MM.1S (cell line): ENCODE results near the gene NXF1.

ENCODE experiments used
- DNase-seq: peaks from one replicate; pipeline ENCODE4 v3.0.0-alpha.2; 2015
- H2AFZ ChIP-seq: fragments of 300-600 bp; sonication (generic); 2 replicates; pipeline ENCODE4 v1.6.0; 2016; ENCODE audit warnings: antibody characterized with exemption, low read length
- H3F3A ChIP-seq: fragments of 300-600 bp; sonication (generic); 2 replicates; pipeline ENCODE4 v1.6.1; 2016; ENCODE audit warnings: mild to moderate bottlenecking, antibody characterized with exemption, low read length, moderate library complexity, mixed read lengths; ENCODE audit not compliant: insufficient read depth
- H3K27ac ChIP-seq: fragments of 300-600 bp; sonication (generic); 2 replicates; pipeline ENCODE4 v1.5.1; 2016; ENCODE audit warnings: mild to moderate bottlenecking, low read length
- H3K27me3 ChIP-seq: fragments of 300-600 bp; sonication (generic); replicated peaks from 2 replicates; pipeline ENCODE4 v1.6.0; 2016; ENCODE audit warnings: low read length; ENCODE audit not compliant: insufficient read depth
- H3K36me3 ChIP-seq: fragments of 300-600 bp; sonication (generic); replicated peaks from 2 replicates; pipeline ENCODE4 v1.6.1; 2016; ENCODE audit warnings: mild to moderate bottlenecking, low read length, mixed read lengths; ENCODE audit not compliant: insufficient read depth
- H3K4me1 ChIP-seq: fragments of 300-600 bp; sonication (generic); 2 replicates; pipeline ENCODE4 v1.6.1; 2016; ENCODE audit warnings: low read length, mixed read lengths
- H3K4me2 ChIP-seq: fragments of 300-600 bp; sonication (generic); 2 replicates; pipeline ENCODE4 v1.6.0; 2016; ENCODE audit warnings: low read depth, low read length
- H3K4me3 ChIP-seq: fragments of 300-600 bp; sonication (generic); 2 replicates; pipeline ENCODE4 v1.5.1; 2016; ENCODE audit warnings: low read length, mixed read lengths
- H3K79me2 ChIP-seq: fragments of 300-600 bp; sonication (generic); 2 replicates; pipeline ENCODE4 v1.6.1; 2016; ENCODE audit warnings: mixed run types, low read length, mixed read lengths
- H3K9ac ChIP-seq: fragments of 300-600 bp; sonication (generic); 2 replicates; pipeline ENCODE4 v1.6.1; 2016; ENCODE audit warnings: low read length, mixed read lengths
- H3K9me2 ChIP-seq: fragments of 300-600 bp; sonication (generic); replicated peaks from 2 replicates; pipeline ENCODE4 v1.6.1; 2016; ENCODE audit warnings: mild to moderate bottlenecking, low read length, mixed read lengths; ENCODE audit not compliant: insufficient read depth
- H3K9me3 ChIP-seq: fragments of 300-600 bp; sonication (generic); replicated peaks from 2 replicates; pipeline ENCODE4 v1.6.1; 2016; ENCODE audit warnings: mild to moderate bottlenecking, low read length, mixed read lengths; ENCODE audit not compliant: insufficient read depth
- H4K20me1 ChIP-seq: fragments of 300-600 bp; sonication (generic); 2 replicates; pipeline ENCODE4 v1.6.1; 2016; ENCODE audit warnings: mild to moderate bottlenecking, low read length, moderate library complexity, mixed read lengths; ENCODE audit not compliant: insufficient read depth
- CTCF ChIP-seq: fragments of 300-600 bp; sonication (generic); IDR thresholded peaks from 2 replicates; pipeline ENCODE4 v1.5.1; 2016; ENCODE audit warnings: antibody characterized with exemption, low read length, mixed read lengths
- EZH2 ChIP-seq: fragments of 300-600 bp; sonication (generic); optimal IDR thresholded peaks from 2 replicates; pipeline ENCODE3; 2017; ENCODE audit warnings: low read depth, mild to moderate bottlenecking, antibody characterized with exemption, low read length, mixed read lengths
- EZH2phosphoT487 ChIP-seq: fragments of 300-600 bp; sonication (generic); IDR thresholded peaks from 2 replicates; pipeline ENCODE4 v1.6.1; 2018; ENCODE audit warnings: antibody characterized with exemption, low read length

NXF1 gene

GRCh38 chr11:62810748-62811147 lies 5.5 kb upstream of the NXF1 start:
- H3K9ac ChIP-seq = no peak overlapping the region
- H3F3A ChIP-seq = peaks cover 20% of the 10 kb centered on the region
- no peaks in the 10 kb centered on the region for H3K36me3 ChIP-seq
- no peaks in the 10 kb centered on the region for H3K9me3 ChIP-seq
- no peaks in the 10 kb centered on the region for H3K27me3 ChIP-seq
- H3K9me2 ChIP-seq = no peaks in the 10 kb centered on the region
- no peak for DNase-seq
- H3K4me1 ChIP-seq = peaks cover 27% of the 10 kb centered on the region
- no peak overlapping the region for H3K4me3 ChIP-seq
- no peaks in the 10 kb centered on the region for H3K79me2 ChIP-seq
- H3K27ac ChIP-seq = no peak overlapping the region
- no peaks in the 10 kb centered on the region for H4K20me1 ChIP-seq
- H3K4me2 ChIP-seq = no peak overlapping the region
- TF ChIP-seq CTCF (no peak), EZH2phosphoT487 (no peak), EZH2 (no peak)
- H2AFZ ChIP-seq = no peak overlapping the region

- H3K9me2 ChIP-seq = no peaks in the 10 kb centered on the region
- H3K4me1 ChIP-seq = peaks cover 35% of the 10 kb centered on the region
- peak overlapping the region; percentile 89 for H3K27ac ChIP-seq
- H3K36me3 ChIP-seq = peaks cover 8% of the 10 kb centered on the region
- no peaks in the 10 kb centered on the region for H3K9me3 ChIP-seq
- peak overlapping the region; percentile 84 for H3K9ac ChIP-seq
- peak; percentile 61 for DNase-seq
- no peaks in the 10 kb centered on the region for H4K20me1 ChIP-seq
- no peaks in the 10 kb centered on the region for H3K27me3 ChIP-seq
- H3K4me3 ChIP-seq = peak overlapping the region; percentile 70
- peaks cover 29% of the 10 kb centered on the region for H3K79me2 ChIP-seq
- TF ChIP-seq EZH2phosphoT487 = no peak
- no peak for TF ChIP-seq CTCF
- no peak for TF ChIP-seq EZH2
- peak overlapping the region; percentile 91; the same call in 1 of the 2 replicates for H2AFZ ChIP-seq
- peak overlapping the region; percentile 99 for H3K4me2 ChIP-seq
- peaks cover 23% of the 10 kb centered on the region for H3F3A ChIP-seq
Observed at GRCh38 chr11:62806611-62807121, 1.4 kb upstream of the NXF1 start.

- no peaks in the 10 kb centered on the region for H3K27me3 ChIP-seq
- no peaks in the 10 kb centered on the region for H4K20me1 ChIP-seq
- TF ChIP-seq CTCF (no peak), EZH2 (no peak), EZH2phosphoT487 (no peak)
- H2AFZ ChIP-seq = peak overlapping the region; percentile 91
- no peaks in the 10 kb centered on the region for H3K9me3 ChIP-seq
- H3K9me2 ChIP-seq = no peaks in the 10 kb centered on the region
- H3K27ac ChIP-seq = peak overlapping the region; percentile 89
- H3K9ac ChIP-seq = peak overlapping the region; percentile 84
- peak overlapping the region; percentile 70 for H3K4me3 ChIP-seq
- H3K36me3 ChIP-seq = peaks cover 14% of the 10 kb centered on the region
- H3K79me2 ChIP-seq = peaks cover 31% of the 10 kb centered on the region
- peak overlapping the region; percentile 99 for H3K4me2 ChIP-seq
- peaks cover 35% of the 10 kb centered on the region for H3K4me1 ChIP-seq
- peaks cover 23% of the 10 kb centered on the region for H3F3A ChIP-seq
- DNase-seq = peak; percentile 42
Observed at GRCh38 chr11:62805961-62806441, 761 bp upstream of the NXF1 start.
